K562 (cell line): ENCODE results near the gene RABGAP1L. TPM values are rescaled to one million over a fixed set of nuclear protein-coding genes. Genes with fewer than 3 reads are reported as not detected.
"Not testable (repeated sequence)": the region's sequence is repeated elsewhere in the genome, so short reads cannot be mapped to it uniquely, and the experiment has no call there.

Source experiments
- ATAC-seq: fragments of 200-7000 bp; cut with Tn5 transposase; 3 replicates; pipeline ENCODE4 v1.9.1; 2020; ENCODE audit warnings: moderate library complexity
- BruUV-seq: library from RNA; stranded (reverse); fragments of 400-500 nt; replicated peaks from 2 replicates; lab custom pipeline; 2021; lab: Mats Ljungman, UMichigan
- CTCF ChIA-PET: fragments of 300-600 bp; formaldehyde crosslinking; extraction: SDS; loops from one replicate; lab custom pipeline; 2021; ENCODE audit warnings: low intra/inter-chr PET ratio; lab: Yijun Ruan, JAX
- POLR2A ChIA-PET: fragments of 300-600, 350-650 bp; sonication (Branson Sonifier 250); formaldehyde crosslinking; extraction: SDS; loops from one replicate; lab custom pipeline; 2021; ENCODE audit warnings: antibody characterized with exemption, inconsistent platforms; lab: Yijun Ruan, JAX
- DNase-seq, 4 experiments: peaks; one replicate each; pipeline versions ENCODE4 v3.0.0 to v3.0.0-alpha.2; 2011 to 2018; ENCODE audit warnings: low spot score in 3 of 4, mixed read lengths in 3 of 4; ENCODE audit errors: extremely low read depth in 1 of 4
- FAIRE-seq: peaks from 2 replicates; lab custom pipeline; 2011; peaks lifted over from hg19 to GRCh38; lab: Jason Lieb, UNC
- H2AFZ ChIP-seq: 2 replicates; pipeline ENCODE4 v1.6.0; 2011; ENCODE audit warnings: low read depth, low read length, control low read depth, inconsistent platforms
- H3K27ac ChIP-seq: fragments of 200-600 bp; 3 replicates; pipeline ENCODE4 v1.8.0; 2011; ENCODE audit warnings: low read depth, mild to moderate bottlenecking, control low read depth, inconsistent platforms, low read length, moderate library complexity, mixed read lengths; ENCODE audit errors: extremely low read depth
- H3K27me3 ChIP-seq, 2 experiments: fragments of 300-600 bp in 1 of 2; 2 replicates in 1 of 2; 3 replicates in 1 of 2; pipeline versions ENCODE4 v1.6.0 to v1.8.0; 2011; ENCODE audit warnings: inconsistent platforms in 2 of 2, low read length in 2 of 2, mild to moderate bottlenecking in 1 of 2, mixed read lengths in 1 of 2, moderate library complexity in 1 of 2; ENCODE audit not compliant: control insufficient read depth in 2 of 2, insufficient read depth in 2 of 2
- H3K36me3 ChIP-seq: fragments of 300-600 bp; 3 replicates; pipeline ENCODE4 v1.8.0; 2011; ENCODE audit warnings: mild to moderate bottlenecking, low read length, inconsistent platforms; ENCODE audit not compliant: control insufficient read depth, insufficient read depth
- H3K4me1 ChIP-seq, 2 experiments: fragments of 200-600 bp in 1 of 2; replicated peaks in 1 of 2; 2 replicates in 1 of 2; 3 replicates in 1 of 2; pipeline versions ENCODE4 v1.5.1 to v1.8.0; 2011; ENCODE audit warnings: inconsistent platforms in 2 of 2, low read length in 2 of 2, mild to moderate bottlenecking in 1 of 2, mixed read lengths in 1 of 2, moderate library complexity in 1 of 2; ENCODE audit not compliant: control insufficient read depth in 2 of 2, insufficient read depth in 2 of 2
- H3K4me2 ChIP-seq: 2 replicates; pipeline ENCODE4 v1.6.1; 2011; ENCODE audit warnings: low read length, control low read depth, inconsistent platforms, mixed read lengths; ENCODE audit not compliant: insufficient read depth
- H3K4me3 ChIP-seq: fragments of 200-600 bp; sonication (generic), shearing (Covaris generic); 2 replicates; pipeline ENCODE4 v1.5.1; 2016; ENCODE audit warnings: control low read depth, inconsistent platforms
- H3K79me2 ChIP-seq: fragments of 200-600 bp; 3 replicates; pipeline ENCODE4 v1.8.0; 2011; ENCODE audit warnings: low read length, inconsistent platforms; ENCODE audit not compliant: control insufficient read depth, insufficient read depth
- H3K9ac ChIP-seq, 2 experiments: 2 replicates each; pipeline versions ENCODE4 v1.6.0 to v1.6.1; 2011; ENCODE audit warnings: low read depth in 2 of 2, low read length in 2 of 2, control low read depth in 1 of 2, inconsistent platforms in 1 of 2, mild to moderate bottlenecking in 1 of 2, mixed read lengths in 1 of 2; ENCODE audit not compliant: insufficient read depth in 1 of 2
- H3K9me1 ChIP-seq: one replicate; pipeline ENCODE4 v1.6.0; 2011; ENCODE audit warnings: inconsistent platforms, mild to moderate bottlenecking, low read length, moderate library complexity; ENCODE audit not compliant: control insufficient read depth, insufficient read depth
- H3K9me3 ChIP-seq: replicated peaks from 2 replicates; pipeline ENCODE4 v1.5.1; 2011; ENCODE audit warnings: low read depth, low read length, inconsistent platforms; ENCODE audit not compliant: control insufficient read depth, insufficient read depth
- H4K20me1 ChIP-seq: replicated peaks from 2 replicates; pipeline ENCODE4 v1.6.1; 2011; ENCODE audit warnings: low read length, inconsistent platforms, mixed read lengths; ENCODE audit not compliant: control insufficient read depth, insufficient read depth
- ARHGAP35 ChIP-seq: fragments of 450-650 bp; IDR thresholded peaks from 2 replicates; pipeline ENCODE4 v1.6.1; 2018; ENCODE audit not compliant: partially characterized antibody
- BRD4 ChIP-seq: fragments of 200-600 bp; sonication (generic); IDR thresholded peaks from 2 replicates; pipeline ENCODE4 v1.6.1; 2017; ENCODE audit warnings: inconsistent platforms
- CXXC5 ChIP-seq: fragments of 250-450 bp; sonication (Bioruptor Pico); IDR thresholded peaks from 2 replicates; pipeline ENCODE4 v1.8.0; 2022; ENCODE audit warnings: inconsistent platforms, mild to moderate bottlenecking, moderate library complexity
- ESRRB ChIP-seq: fragments of 250-450 bp; sonication (Bioruptor Pico); IDR thresholded peaks from 2 replicates; pipeline ENCODE4 v1.5.0; 2020; ENCODE audit warnings: mild to moderate bottlenecking, moderate library complexity, borderline replicate concordance
- FOXM1 ChIP-seq, 2 experiments: fragments of 450-650 bp in 1 of 2; sonication (generic) in 1 of 2; formaldehyde crosslinking in 1 of 2; IDR thresholded peaks; 2 replicates each; pipeline versions ENCODE4 v1.6.1 to v1.9.0; 2017 to 2022; ENCODE audit warnings: low read depth in 2 of 2, mild to moderate bottlenecking in 2 of 2, missing genetic modification reagents in 1 of 2, moderate library complexity in 1 of 2
- GATAD2A ChIP-seq: fragments of 450-650 bp; IDR thresholded peaks from 2 replicates; pipeline ENCODE4 v1.6.1; 2017
- HMG20B ChIP-seq: fragments of 250-450 bp; sonication (Bioruptor Pico); IDR thresholded peaks from 2 replicates; pipeline ENCODE4 v1.5.0; 2021; ENCODE audit warnings: mild to moderate bottlenecking
- ILF3 ChIP-seq: fragments of 450-650 bp; IDR thresholded peaks from 2 replicates; pipeline ENCODE4 v1.6.1; 2018; ENCODE audit warnings: antibody characterized with exemption, mild to moderate bottlenecking, moderate library complexity, borderline replicate concordance
- MTA1 ChIP-seq: fragments of 450-650 bp; IDR thresholded peaks from 2 replicates; pipeline ENCODE4 v1.6.1; 2017; ENCODE audit warnings: borderline replicate concordance
- RBM15 ChIP-seq: fragments of 200-400 bp; formaldehyde crosslinking; IDR thresholded peaks from 2 replicates; pipeline ENCODE4 v1.6.1; 2018; ENCODE audit warnings: mild to moderate bottlenecking, low read length, moderate library complexity; ENCODE audit not compliant: insufficient read depth
- RBM25 ChIP-seq: fragments of 200-400 bp; formaldehyde crosslinking; IDR thresholded peaks from 2 replicates; pipeline ENCODE4 v1.6.1; 2018; ENCODE audit warnings: low read length, low read depth, moderate library complexity; ENCODE audit not compliant: severe bottlenecking
- RUNX1 ChIP-seq: sonication (generic); IDR thresholded peaks from 2 replicates; pipeline ENCODE4 v1.6.1; 2016; ENCODE audit warnings: antibody characterized with exemption, low read depth
- SIRT6 ChIP-seq: IDR thresholded peaks from one replicate; pipeline ENCODE4 v1.6.1; 2012; ENCODE audit warnings: low read depth, mild to moderate bottlenecking, control low read depth, inconsistent platforms, low read length, moderate library complexity
- TCF3 ChIP-seq: sonication (generic); formaldehyde crosslinking; IDR thresholded peaks from 2 replicates; pipeline ENCODE4 v1.4.0; 2020; ENCODE audit warnings: mild to moderate bottlenecking, missing genetic modification reagents
- TRIM28 ChIP-seq: fragments of 450-650 bp; IDR thresholded peaks from 2 replicates; pipeline ENCODE4 v1.6.1; 2017
- YBX1 ChIP-seq: fragments of 450-650 bp; IDR thresholded peaks from 2 replicates; pipeline ENCODE4 v1.7.1; 2016; ENCODE audit warnings: mild to moderate bottlenecking
- ZNF146 ChIP-seq: IDR thresholded peaks from one replicate; pipeline ENCODE4 v1.6.1; 2018; ENCODE audit warnings: missing compliant biosample characterization; ENCODE audit not compliant: unreplicated experiment
- ZNF280B ChIP-seq: fragments of 250-450 bp; sonication (Bioruptor Pico); IDR thresholded peaks from 2 replicates; pipeline ENCODE4 v1.5.1; 2021; ENCODE audit warnings: mild to moderate bottlenecking
- ZNF354B ChIP-seq: fragments of 250-450 bp; sonication (Bioruptor Pico); IDR thresholded peaks from 2 replicates; pipeline ENCODE4 v1.4.0; 2020
- WGBS: fragments of 100-300 bp; shearing (Covaris generic); methylation state at CpG from one replicate; pipeline ENCODE4 v1.1.6; 2016; ENCODE audit warnings: low coverage, mixed read lengths; ENCODE audit not compliant: insufficient coverage; ENCODE audit errors: missing lambda C conversion rate; 5-methylcytosine and 5-hydroxymethylcytosine counted together
- in situ Hi-C: fragments of 300-500 bp; cut with MboI; formaldehyde crosslinking; loops from 4 replicates; pipeline ENCODE4 v1.15.0; 2018; ENCODE audit warnings: inconsistent platforms, mixed read lengths
- intact Hi-C: fragments of 100-400 bp; cut with micrococcal nuclease; formaldehyde crosslinking; loops from 2 replicates; pipeline ENCODE4 v1.14.2; 2022
- polyA plus RNA-seq, 8 experiments: library from polyadenylated mRNA; depleted of rRNA in 4 of 8; stranded (reverse) in 5 of 8; unstranded in 3 of 8; fragments of >200 nt; fragmentation: Nextera tagmentation in 2 of 8; fragmentation: Illumina TruSeq in 1 of 8; extraction: Ambion mirVana in 2 of 8; extraction: Trizol in 1 of 8; gene quantifications; 2 replicates each; pipeline versions ENCODE4 v1.2.1 to v1.2.3, GENCODE V29; 2011 to 2014; ENCODE audit warnings: inconsistent platforms in 1 of 8, missing spikeins in 1 of 8
- total RNA-seq, 7 experiments: library from RNA; depleted of rRNA in 6 of 7; stranded (reverse); fragments of >200 nt in 6 of 7; fragmentation: Illumina TruSeq in 2 of 7; extraction: Trizol in 2 of 7; gene quantifications; 2 replicates each; pipeline versions ENCODE4 v1.2.1 to v1.2.3, GENCODE V29; 2011 to 2021; ENCODE audit warnings: low replicate concordance in 1 of 7

RABGAP1L gene
- total and polyA plus RNA-seq, 9 of the 15 experiments (the other 6 are each of a cell fraction or from before 2014, with no cell fraction given) = 16.5 to 44.9 (median 26.7) TPM

- WGBS = 35% methylated on average over 1 of the region's 1 CpG
- H3K9ac ChIP-seq, DNase-seq, in situ Hi-C loops, ATAC-seq, H2AFZ ChIP-seq, H3K27me3 ChIP-seq, BruUV-seq, H3K9me3 ChIP-seq, H4K20me1 ChIP-seq, H3K4me1 ChIP-seq, H3K9me1 ChIP-seq, H3K4me3 ChIP-seq, intact Hi-C loops, FAIRE-seq, H3K27ac ChIP-seq, H3K36me3 ChIP-seq, CTCF ChIA-PET, H3K79me2 ChIP-seq, POLR2A ChIA-PET, H3K4me2 ChIP-seq: not testable (repeated sequence)
- TF ChIP-seq RBM25 (peak; percentile 17), ZNF146 (CRISPR knock-in tag) (peak; percentile 90)
Measured at GRCh38 chr1:174340404-174340803, 181.1 kb downstream of the RABGAP1L start.

DNA sequence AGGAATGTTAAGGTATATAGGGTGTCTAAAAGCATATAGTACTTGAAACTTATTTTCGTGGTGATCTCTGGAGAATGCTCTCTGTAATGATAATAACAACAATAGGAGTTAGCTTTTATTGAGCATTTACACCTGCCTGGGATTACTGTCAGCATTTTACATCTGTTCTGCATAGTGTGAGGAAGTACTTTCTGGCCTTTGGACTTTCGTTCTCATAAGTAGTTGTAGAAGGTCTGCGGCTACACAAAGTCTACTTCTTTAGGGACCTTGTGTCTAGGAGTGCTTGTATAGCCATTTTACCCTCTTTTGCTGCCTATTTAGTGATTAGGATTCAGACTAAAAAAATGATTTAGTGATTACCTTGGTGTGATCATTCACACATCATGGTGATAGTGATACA lies 184.8 kb downstream of the RABGAP1L start:
- no peaks in the 10 kb centered on the region for H3K9me3 ChIP-seq
- H3K9ac ChIP-seq = no peak overlapping the region
- no peak overlapping the region for H3K27ac ChIP-seq
- no TSS peak for BruUV-seq
- no peak for DNase-seq
- in situ Hi-C loops (no loop called here), intact Hi-C loops (no loop called here)
- no peak overlapping the region for H3K4me3 ChIP-seq
- H4K20me1 ChIP-seq = no peaks in the 10 kb centered on the region
- 40% methylated on average over 3 of the region's 3 CpGs for WGBS
- no peak overlapping the region for H2AFZ ChIP-seq
- ATAC-seq = no peak; the same call in 2 of the 3 replicates
- no peaks in the 10 kb centered on the region for H3K36me3 ChIP-seq
- no peaks in the 10 kb centered on the region for H3K4me1 ChIP-seq
- no peaks in the 10 kb centered on the region for H3K27me3 ChIP-seq
- FAIRE-seq = no peak
- H3K4me2 ChIP-seq = no peak overlapping the region
- H3K9me1 ChIP-seq = no peaks in the 10 kb centered on the region
- POLR2A ChIA-PET = interaction anchor here (0.5 kb wide), 1 partner anchor 374 kb away, joined by 3 read pairs; no protein-coding TSS in a partner anchor
- no peaks in the 10 kb centered on the region for H3K79me2 ChIP-seq
- CTCF ChIA-PET = no interaction called here
- TF ChIP-seq TCF3 (CRISPR knock-in tag) = no peak
- TF ChIP-seq CXXC5 (CRISPR knock-in tag) = no peak
- TF ChIP-seq ZNF280B (CRISPR knock-in tag) = no peak
- TF ChIP-seq TRIM28 = no peak
- no peak for TF ChIP-seq RUNX1
- no peak for TF ChIP-seq ZNF354B (CRISPR knock-in tag)
- TF ChIP-seq YBX1 = no peak
- no peak for TF ChIP-seq GATAD2A
- TF ChIP-seq ESRRB = no peak
- TF ChIP-seq HMG20B = no peak
- no peak for TF ChIP-seq SIRT6
- no peak for TF ChIP-seq FOXM1 (IDR thresholded peaks at IDR 0.05; ENCODE audit: low read depth)
- TF ChIP-seq FOXM1 (CRISPR knock-in tag; IDR thresholded peaks at IDR 0.05; ENCODE audit: low read depth) = no peak
- TF ChIP-seq ILF3 = no peak
- TF ChIP-seq ARHGAP35 = no peak
- no peak for TF ChIP-seq BRD4
- TF ChIP-seq MTA1 = no peak
- TF ChIP-seq RBM15 = no peak
